AG09319 (cell line): ENCODE results near the gene STK40.

Source experiments
- DNase-seq: peaks from one replicate; pipeline ENCODE4 v3.0.0-alpha.2; 2010; ENCODE audit warnings: low read depth; ENCODE audit errors: extremely low read depth
- TF ChIP-seq, protein P1 (sequence below): IDR thresholded peaks from 2 replicates; pipeline ENCODE4 v1.5.1; 2011; ENCODE audit warnings: low read depth, mild to moderate bottlenecking, inconsistent platforms, low read length, moderate library complexity

STK40 gene

DNA sequence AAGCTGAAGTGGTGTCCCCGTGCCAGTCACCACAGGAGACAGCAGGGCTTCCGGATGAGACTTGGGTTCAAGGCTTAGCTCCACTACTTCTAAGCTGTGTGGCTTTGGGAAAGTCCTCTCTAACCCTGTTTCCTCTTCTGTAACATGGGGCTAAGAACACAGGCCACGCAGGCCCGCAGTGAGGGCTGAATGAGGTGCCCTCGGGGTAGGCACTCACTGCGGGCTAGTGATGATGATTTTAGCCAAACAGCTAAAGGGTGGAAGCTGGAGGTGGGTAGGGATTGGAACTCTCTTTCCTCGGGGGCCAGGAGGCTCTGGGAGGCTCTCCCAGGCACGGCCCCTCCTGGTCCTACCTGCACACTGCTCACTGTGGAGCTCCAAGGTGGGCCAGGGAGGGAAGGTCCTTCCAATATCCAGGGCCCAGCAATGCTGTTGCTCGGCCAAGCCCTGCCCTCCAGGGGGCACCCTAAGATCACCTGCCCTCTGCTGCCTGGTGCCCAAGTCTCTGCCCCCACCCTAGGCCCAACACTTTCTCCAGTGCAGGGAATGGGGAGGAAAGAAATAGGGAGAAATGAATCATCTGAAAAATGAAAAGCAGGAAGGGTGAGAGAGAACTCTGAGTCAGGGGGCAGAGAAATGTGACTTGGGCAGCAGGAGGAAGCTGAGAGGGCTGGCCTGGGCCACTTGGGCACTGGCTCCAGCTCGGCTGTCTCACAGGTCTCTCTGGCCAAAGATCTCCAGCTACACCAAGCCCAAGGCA is 43.1 kb downstream of the STK40 start:
- DNase-seq: no peak
- TF ChIP-seq, protein P1, sequence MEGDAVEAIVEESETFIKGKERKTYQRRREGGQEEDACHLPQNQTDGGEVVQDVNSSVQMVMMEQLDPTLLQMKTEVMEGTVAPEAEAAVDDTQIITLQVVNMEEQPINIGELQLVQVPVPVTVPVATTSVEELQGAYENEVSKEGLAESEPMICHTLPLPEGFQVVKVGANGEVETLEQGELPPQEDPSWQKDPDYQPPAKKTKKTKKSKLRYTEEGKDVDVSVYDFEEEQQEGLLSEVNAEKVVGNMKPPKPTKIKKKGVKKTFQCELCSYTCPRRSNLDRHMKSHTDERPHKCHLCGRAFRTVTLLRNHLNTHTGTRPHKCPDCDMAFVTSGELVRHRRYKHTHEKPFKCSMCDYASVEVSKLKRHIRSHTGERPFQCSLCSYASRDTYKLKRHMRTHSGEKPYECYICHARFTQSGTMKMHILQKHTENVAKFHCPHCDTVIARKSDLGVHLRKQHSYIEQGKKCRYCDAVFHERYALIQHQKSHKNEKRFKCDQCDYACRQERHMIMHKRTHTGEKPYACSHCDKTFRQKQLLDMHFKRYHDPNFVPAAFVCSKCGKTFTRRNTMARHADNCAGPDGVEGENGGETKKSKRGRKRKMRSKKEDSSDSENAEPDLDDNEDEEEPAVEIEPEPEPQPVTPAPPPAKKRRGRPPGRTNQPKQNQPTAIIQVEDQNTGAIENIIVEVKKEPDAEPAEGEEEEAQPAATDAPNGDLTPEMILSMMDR: peak; percentile 70

DNA sequence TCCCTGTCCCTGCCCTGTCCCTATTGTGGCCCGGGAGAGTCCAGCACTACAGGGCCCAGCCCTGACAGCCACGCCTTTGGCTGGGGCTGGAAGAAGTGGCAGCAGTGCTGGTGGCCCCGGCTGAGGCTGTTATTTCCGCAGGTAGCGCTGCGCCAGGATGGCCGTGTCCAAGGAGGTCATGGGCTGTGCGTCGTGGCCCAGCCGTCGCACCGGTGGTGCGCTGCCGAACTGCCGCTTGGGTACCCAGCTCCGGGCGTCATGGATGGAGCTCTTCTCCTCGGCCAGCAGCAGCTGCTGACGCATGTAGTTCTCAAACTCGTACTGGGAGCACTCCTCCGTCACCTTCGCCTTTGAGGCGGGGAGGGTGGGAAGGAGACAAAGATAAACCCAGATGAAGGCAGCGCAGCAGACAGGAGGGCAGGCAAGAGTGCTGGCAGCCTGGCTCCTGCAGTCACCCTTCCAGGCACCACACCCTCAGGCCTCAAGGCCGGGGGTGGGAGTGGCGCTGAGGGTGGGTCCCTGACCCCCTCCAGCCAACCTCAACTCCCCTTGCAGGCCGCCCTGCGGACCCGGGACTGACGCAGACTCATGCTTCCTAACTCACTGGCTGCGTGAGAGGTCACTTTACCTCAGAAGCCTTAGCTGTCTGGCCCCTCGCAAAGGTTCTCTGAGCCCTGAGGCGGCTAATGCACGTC is 44.0 kb downstream of the STK40 start:
- DNase-seq: no peak
- TF ChIP-seq, protein P1: no peak

DNA sequence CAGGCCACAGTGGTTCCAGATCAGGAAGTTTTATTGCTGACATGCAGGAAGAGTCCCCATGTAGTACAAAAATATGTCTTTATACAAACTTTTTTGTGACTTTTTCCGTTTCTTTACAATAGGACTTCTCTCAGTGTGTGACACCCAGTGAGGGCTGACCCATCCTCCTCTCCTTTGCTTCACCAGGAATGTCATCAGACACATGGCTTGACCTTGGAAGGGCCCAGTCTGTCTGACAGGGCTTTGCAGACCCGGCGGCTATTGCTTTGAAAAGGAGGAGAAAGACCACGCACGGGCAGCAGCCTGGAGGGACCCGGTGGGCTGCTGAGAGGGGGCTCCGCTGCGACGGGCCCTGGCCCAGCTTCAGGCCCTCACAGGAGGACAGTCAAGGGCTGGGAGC is 46.1 kb downstream of the STK40 start:
- no peak for DNase-seq
- TF ChIP-seq, protein P1: no peak

DNA sequence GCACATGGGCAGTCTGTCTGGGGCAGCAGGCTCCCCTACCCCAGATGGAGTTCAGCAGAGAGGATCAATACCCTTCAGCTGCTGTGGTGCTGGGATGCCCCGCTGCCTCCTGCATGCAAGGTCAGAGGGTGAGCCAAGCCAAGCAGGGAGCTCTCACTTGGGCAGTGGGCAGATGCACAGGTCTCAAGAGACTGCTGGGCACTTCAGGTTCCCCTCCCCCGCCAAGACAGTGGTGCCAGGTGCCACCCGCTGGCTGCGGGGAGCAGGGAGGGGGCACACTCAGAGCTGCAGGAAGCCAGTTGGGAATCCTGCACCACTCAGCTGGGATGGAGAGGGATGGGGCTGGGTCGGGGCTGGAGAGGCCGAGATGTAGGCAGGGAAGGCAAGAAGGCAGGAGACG is 46.5 kb downstream of the STK40 start:
- no peak for DNase-seq
- TF ChIP-seq, protein P1: no peak

DNA sequence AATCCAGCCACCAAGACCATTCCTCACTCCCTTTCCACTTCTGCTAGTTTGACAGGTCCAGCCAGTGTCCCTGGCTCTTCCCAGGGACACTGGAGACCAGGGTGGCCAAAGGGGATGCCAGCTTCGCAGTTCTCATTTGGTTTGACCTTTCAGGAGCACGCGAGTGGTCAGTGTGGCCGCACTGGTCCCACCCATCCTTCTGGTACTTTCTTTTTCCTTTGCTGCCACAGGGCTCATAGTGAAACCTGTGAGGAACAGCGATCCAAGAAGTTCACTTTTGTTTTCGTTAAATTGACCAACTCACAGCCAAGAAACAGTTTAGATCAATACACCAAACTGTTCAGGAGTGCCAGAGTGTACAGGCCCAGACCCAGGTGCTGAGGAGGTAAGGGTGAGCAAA is 47.9 kb downstream of the STK40 start:
- DNase-seq: no peak
- TF ChIP-seq, protein P1: no peak

DNA sequence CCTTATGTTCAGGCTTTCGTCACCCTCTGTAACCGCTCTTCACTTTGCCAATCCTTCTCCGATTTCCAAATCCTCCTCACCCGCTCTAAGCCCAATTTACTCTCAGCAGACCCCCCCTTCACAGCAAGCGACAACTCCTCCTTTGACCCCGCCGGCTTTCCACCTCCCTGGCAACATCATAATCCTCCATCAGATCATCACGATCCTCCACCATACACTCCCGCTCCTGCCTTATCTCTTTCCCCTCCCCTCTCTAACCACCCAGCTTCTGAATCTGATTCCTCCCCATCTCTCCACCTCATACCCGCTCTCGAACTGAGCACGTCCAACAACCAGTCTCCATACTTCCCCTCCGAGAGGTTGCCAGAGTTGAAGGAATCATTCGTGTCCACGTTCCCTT is 54.8 kb downstream of the STK40 start:
- no peak for DNase-seq
- TF ChIP-seq, protein P1: no peak

DNA sequence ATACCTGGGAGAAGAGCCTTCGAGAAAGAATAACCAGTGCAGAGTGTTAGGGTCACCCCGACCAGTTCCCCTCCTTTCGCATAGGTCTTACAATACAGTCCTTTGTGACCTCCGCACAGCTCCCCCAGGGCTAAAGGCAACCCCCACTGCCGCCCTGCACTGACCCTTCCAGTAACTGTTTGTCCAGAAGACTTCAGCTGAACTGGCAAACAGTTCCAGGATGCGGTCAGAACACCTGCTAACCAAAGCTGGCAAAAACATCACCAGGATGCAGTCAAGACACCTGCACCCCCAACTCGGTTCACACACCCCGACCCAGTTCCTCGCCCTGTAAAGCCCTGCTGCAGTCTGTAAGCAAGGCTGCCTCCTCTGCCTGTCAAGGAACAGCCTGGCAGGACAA is 55.9 kb downstream of the STK40 start:
- TF ChIP-seq, protein P1: no peak
- DNase-seq: no peak
